GM23248 (cell line): Measurements from ENCODE around the gene COCH. TPM values are rescaled to one million over a fixed set of nuclear protein-coding genes. Genes with fewer than 3 reads are reported as not detected.

Experiments
- DNase-seq: peaks from one replicate; pipeline ENCODE4 v3.0.0-alpha.2; 2015
- H2AFZ ChIP-seq: fragments of 200-600 bp; sonication (generic); 2 replicates; pipeline ENCODE4 v1.6.1; 2016; ENCODE audit warnings: antibody characterized with exemption
- H3F3A ChIP-seq: fragments of 200-600 bp; sonication (generic); 2 replicates; pipeline ENCODE4 v1.6.1; 2016; ENCODE audit warnings: mild to moderate bottlenecking, antibody characterized with exemption, mixed run types; ENCODE audit not compliant: insufficient read depth
- H3K27ac ChIP-seq: fragments of 200-600 bp; sonication (generic); 2 replicates; pipeline ENCODE4 v1.5.1; 2016; ENCODE audit warnings: mild to moderate bottlenecking
- H3K27me3 ChIP-seq: fragments of 200-600 bp; sonication (generic); replicated peaks from 2 replicates; pipeline ENCODE4 v1.6.1; 2016; ENCODE audit warnings: mild to moderate bottlenecking; ENCODE audit not compliant: insufficient read depth
- H3K36me3 ChIP-seq: fragments of 200-600 bp; sonication (generic); 2 replicates; pipeline ENCODE4 v1.6.1; 2016; ENCODE audit warnings: low read depth, mild to moderate bottlenecking
- H3K4me1 ChIP-seq: fragments of 200-600 bp; sonication (generic); 2 replicates; pipeline ENCODE4 v1.6.1; 2016; ENCODE audit warnings: mild to moderate bottlenecking; ENCODE audit not compliant: insufficient read depth
- H3K4me2 ChIP-seq: fragments of 200-600 bp; sonication (generic); one replicate; pipeline ENCODE4 v1.6.1; 2016; ENCODE audit warnings: mild to moderate bottlenecking; ENCODE audit not compliant: unreplicated experiment
- H3K4me3 ChIP-seq: fragments of 200-600 bp; sonication (generic); 2 replicates; pipeline ENCODE4 v1.5.1; 2016; ENCODE audit warnings: mild to moderate bottlenecking
- H3K79me2 ChIP-seq: fragments of 200-600 bp; sonication (generic); 2 replicates; pipeline ENCODE4 v1.6.1; 2016; ENCODE audit warnings: mild to moderate bottlenecking; ENCODE audit not compliant: insufficient read depth
- H3K9ac ChIP-seq: fragments of 200-600 bp; sonication (generic); 2 replicates; pipeline ENCODE4 v1.6.1; 2016; ENCODE audit warnings: mild to moderate bottlenecking
- H3K9me2 ChIP-seq: fragments of 200-600 bp; sonication (generic); 2 replicates; pipeline ENCODE4 v1.6.1; 2016; ENCODE audit warnings: mixed run types, mild to moderate bottlenecking, moderate library complexity; ENCODE audit not compliant: insufficient read depth
- H3K9me3 ChIP-seq: fragments of 200-600 bp; sonication (generic); one replicate; pipeline ENCODE4 v1.6.1; 2017; ENCODE audit warnings: low read depth
- H4K20me1 ChIP-seq: fragments of 200-600 bp; sonication (generic); 2 replicates; pipeline ENCODE4 v1.6.0; 2016; ENCODE audit not compliant: insufficient read depth
- EZH2 ChIP-seq: fragments of 200-600 bp; sonication (generic); IDR thresholded peaks from 2 replicates; pipeline ENCODE4 v1.6.1; 2018; ENCODE audit warnings: antibody characterized with exemption, mild to moderate bottlenecking; ENCODE audit not compliant: insufficient read depth, poor library complexity, severe bottlenecking
- EZH2phosphoT487 ChIP-seq: fragments of 200-600 bp; sonication (generic); IDR thresholded peaks from 2 replicates; pipeline ENCODE4 v1.6.1; 2018; ENCODE audit warnings: antibody characterized with exemption, moderate library complexity, mild to moderate bottlenecking, low read depth; ENCODE audit not compliant: insufficient read depth
- WGBS, 2 experiments: methylation state at CpG; one replicate each; pipeline ENCODE4 v1.1.6; 2015 to 2017; ENCODE audit warnings: low lambda C conversion rate in 2 of 2, low coverage in 1 of 2; ENCODE audit errors: missing lambda C conversion rate in 2 of 2; 5-methylcytosine and 5-hydroxymethylcytosine counted together
- in situ Hi-C: fragments of 300-500 bp; cut with MboI; formaldehyde crosslinking; loops from 2 replicates; pipeline ENCODE4 v1.15.0; 2020
- polyA plus RNA-seq: library from polyadenylated mRNA; unstranded; fragments of >200 nt; fragmentation: Nextera tagmentation; extraction: Ambion mirVana; gene quantifications from 2 replicates; pipeline ENCODE4 v1.2.1, GENCODE V29; 2016
- total RNA-seq: library from RNA; depleted of rRNA; stranded (reverse); fragments of >200 nt; shearing (Covaris generic); gene quantifications from 2 replicates; pipeline ENCODE4 v1.2.3, GENCODE V29; 2014

Gene COCH
- total and polyA plus RNA-seq, 2 experiments from 2014 or later = not detected

- H3K9me2 ChIP-seq = no peaks in the 10 kb centered on the region
- no peaks in the 10 kb centered on the region for H3K79me2 ChIP-seq
- no peaks in the 10 kb centered on the region for H3F3A ChIP-seq
- no peak overlapping the region for H3K27ac ChIP-seq
- no peaks in the 10 kb centered on the region for H3K27me3 ChIP-seq
- TF ChIP-seq EZH2phosphoT487 (no peak), EZH2 (no peak)
- no peak overlapping the region for H3K9ac ChIP-seq
- H2AFZ ChIP-seq = no peak overlapping the region
- no peaks in the 10 kb centered on the region for H4K20me1 ChIP-seq
- DNase-seq = peak; percentile 32
- H3K4me1 ChIP-seq = 0 out of 2 replicates have a peak, but pooled peaks cover 6% of the 10 kb centered on the region
- H3K4me3 ChIP-seq = no peak overlapping the region
- H3K36me3 ChIP-seq = no peaks in the 10 kb centered on the region
- H3K4me2 ChIP-seq = no peak overlapping the region
- in situ Hi-C loops = no loop called here
- WGBS, 2 experiments = 90 to 92% methylated on average over 7 of the region's 7 CpGs
- no peaks in the 10 kb centered on the region for H3K9me3 ChIP-seq
Observed at GRCh38 chr14:30885840-30886740, 11.7 kb downstream of the COCH start.

DNA sequence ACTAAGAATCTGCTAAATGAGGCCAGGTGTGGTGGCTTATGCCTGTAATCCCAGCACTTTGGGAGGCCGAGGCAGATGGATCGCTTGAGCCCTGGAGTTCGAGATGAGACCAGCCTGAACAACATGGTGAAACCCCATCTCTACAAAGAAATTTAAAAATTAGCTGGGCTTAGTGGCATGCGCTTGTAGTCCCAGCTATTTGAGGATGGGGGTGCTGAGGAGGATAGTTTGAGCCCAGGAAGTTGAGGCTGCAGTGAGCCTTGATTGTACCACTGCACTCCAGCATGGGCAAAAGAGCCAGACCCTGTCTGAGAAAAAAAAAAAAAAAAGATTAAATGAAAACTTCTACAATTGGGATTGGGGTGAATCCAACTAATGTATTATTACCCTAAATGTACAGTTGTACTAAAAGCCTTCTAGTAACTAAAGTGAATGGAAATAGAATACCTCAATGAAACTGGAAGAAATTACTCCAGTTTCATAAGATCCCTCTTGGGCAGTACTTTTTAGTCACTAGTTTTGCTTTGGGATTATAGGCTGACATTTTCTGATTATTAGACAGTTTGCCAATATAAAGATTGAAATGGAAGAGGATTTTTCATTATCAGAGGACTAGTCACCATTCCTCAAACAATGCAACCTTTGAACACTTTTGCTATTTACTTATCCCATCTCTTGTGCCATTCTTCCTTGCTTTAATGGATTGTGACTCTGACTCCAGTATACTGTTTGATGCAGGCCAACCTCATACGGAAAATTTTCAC lies 14.3 kb downstream of the COCH start:
- Histone ChIP-seq H3K9ac (no peak overlapping the region), H3K79me2 (no peaks in the 10 kb centered on the region), H3K4me3 (no peak overlapping the region), H3K4me2 (no peak overlapping the region), H3K27ac (no peak overlapping the region), H4K20me1 (no peaks in the 10 kb centered on the region), H3K27me3 (no peaks in the 10 kb centered on the region), H3K9me3 (no peaks in the 10 kb centered on the region), H3F3A (peaks cover 4% of the 10 kb centered on the region; the same call in 1 of the 2 replicates), H2AFZ (no peak overlapping the region), H3K36me3 (0 out of 2 replicates have a peak, but pooled peaks cover 6% of the 10 kb centered on the region), H3K9me2 (no peaks in the 10 kb centered on the region), H3K4me1 (0 out of 2 replicates have a peak, but pooled peaks cover 6% of the 10 kb centered on the region)
- in situ Hi-C loops = no loop called here
- WGBS, 2 experiments = 96 to 98% methylated on average over 5 of the region's 5 CpGs
- DNase-seq = no peak
- TF ChIP-seq EZH2phosphoT487 = no peak
- no peak for TF ChIP-seq EZH2

DNA sequence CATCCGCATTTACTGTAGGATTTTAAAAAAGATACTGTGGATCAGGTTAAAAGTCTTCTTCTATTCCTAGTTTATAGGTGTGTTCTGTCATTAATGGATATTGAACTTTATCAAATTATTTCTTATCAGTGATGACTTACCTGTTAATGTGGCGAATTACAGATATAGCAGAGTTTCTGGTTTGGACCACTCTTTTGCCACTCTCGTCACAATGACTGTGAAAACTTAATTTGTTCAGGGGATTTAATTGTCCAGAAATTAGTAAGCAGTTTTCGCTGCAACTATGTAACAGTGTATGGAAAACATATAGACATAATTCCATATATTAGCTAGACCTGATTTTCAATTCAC lies 14.9 kb downstream of the COCH start:
- no peaks in the 10 kb centered on the region for H3K9me2 ChIP-seq
- TF ChIP-seq EZH2phosphoT487 (no peak), EZH2 (no peak)

GRCh38 chr14:30893819-30894218 lies 19.5 kb downstream of the COCH start:
- Histone ChIP-seq H3K4me1 (no peaks in the 10 kb centered on the region), H3K79me2 (peaks cover 12% of the 10 kb centered on the region; the same call in 1 of the 2 replicates), H3F3A (peaks cover 4% of the 10 kb centered on the region; the same call in 1 of the 2 replicates), H3K4me3 (no peak overlapping the region), H3K9me2 (no peaks in the 10 kb centered on the region), H3K27me3 (no peaks in the 10 kb centered on the region), H2AFZ (no peak overlapping the region), H3K9me3 (no peaks in the 10 kb centered on the region), H4K20me1 (no peaks in the 10 kb centered on the region), H3K27ac (no peak overlapping the region), H3K9ac (no peak overlapping the region), H3K4me2 (no peak overlapping the region), H3K36me3 (peaks cover 26% of the 10 kb centered on the region)
- TF ChIP-seq EZH2 (no peak), EZH2phosphoT487 (no peak)
- no peak for DNase-seq
- in situ Hi-C loops = no loop called here
- WGBS, 2 experiments = 94 to 98% methylated on average over 2 of the region's 2 CpGs

More for the DNA sequence above, 14.9 kb downstream of the COCH start:
- H3K4me3 ChIP-seq = no peak overlapping the region
- no peaks in the 10 kb centered on the region for H3K27me3 ChIP-seq
- WGBS, 2 experiments = 73 to 75% methylated on average over 4 of the region's 4 CpGs
- peaks cover 8% of the 10 kb centered on the region; the same call in 1 of the 2 replicates for H3K36me3 ChIP-seq
- no peaks in the 10 kb centered on the region for H3K9me3 ChIP-seq
- H3K9ac ChIP-seq = no peak overlapping the region
- H3K4me1 ChIP-seq = 0 out of 2 replicates have a peak, but pooled peaks cover 6% of the 10 kb centered on the region
- H3K4me2 ChIP-seq = no peak overlapping the region
- no peaks in the 10 kb centered on the region for H3K79me2 ChIP-seq
- no peaks in the 10 kb centered on the region for H4K20me1 ChIP-seq
- in situ Hi-C loops = no loop called here
- DNase-seq = no peak
- no peak overlapping the region for H3K27ac ChIP-seq
- no peak overlapping the region for H2AFZ ChIP-seq
- peaks cover 4% of the 10 kb centered on the region; the same call in 1 of the 2 replicates for H3F3A ChIP-seq
